ENCODE measurements around the gene ATP1B2.

Gene ATP1B2

DNA sequence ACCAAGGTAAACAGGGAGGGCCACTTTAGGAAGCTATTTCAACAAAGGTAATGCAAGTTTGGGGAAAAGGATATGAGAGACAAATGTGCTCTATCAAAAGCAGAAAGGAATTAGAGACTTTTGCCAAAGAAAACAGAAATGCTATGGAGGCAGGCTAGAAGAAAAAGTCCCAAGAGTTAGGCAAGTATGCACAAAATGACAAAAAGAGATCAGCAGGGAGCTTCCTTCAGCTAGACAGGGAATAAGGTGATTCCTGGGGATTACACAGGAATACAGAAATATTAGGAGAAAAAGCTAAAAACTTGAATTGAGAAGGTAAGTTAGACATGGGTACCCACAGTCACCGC is 38.5 kb upstream of the ATP1B2 start:
- Histone ChIP-seq H3K79me2 (ENCODE audit: insufficient read depth, low read depth) (no peaks in the 10 kb centered on the region), H3K9ac (no peak overlapping the region), H3K27me3 (ENCODE audit: insufficient read depth, low read depth) (no peaks in the 10 kb centered on the region), H3K4me2 (no peak overlapping the region), H3K4me3 (IDR thresholded peaks at IDR 0.05; ENCODE audit: insufficient read depth, low read depth, low read length) (no peak overlapping the region), H3K27ac (no peak overlapping the region), H2AFZ (ENCODE audit: low read depth) (no peak overlapping the region), H3K36me3 (ENCODE audit: insufficient read depth) (no peaks in the 10 kb centered on the region), H3K4me1 (ENCODE audit: low read depth, poor library complexity, severe bottlenecking) (no peaks in the 10 kb centered on the region), H4K20me1 (ENCODE audit: insufficient read depth) (no peaks in the 10 kb centered on the region)
- TF ChIP-seq, protein P1, sequence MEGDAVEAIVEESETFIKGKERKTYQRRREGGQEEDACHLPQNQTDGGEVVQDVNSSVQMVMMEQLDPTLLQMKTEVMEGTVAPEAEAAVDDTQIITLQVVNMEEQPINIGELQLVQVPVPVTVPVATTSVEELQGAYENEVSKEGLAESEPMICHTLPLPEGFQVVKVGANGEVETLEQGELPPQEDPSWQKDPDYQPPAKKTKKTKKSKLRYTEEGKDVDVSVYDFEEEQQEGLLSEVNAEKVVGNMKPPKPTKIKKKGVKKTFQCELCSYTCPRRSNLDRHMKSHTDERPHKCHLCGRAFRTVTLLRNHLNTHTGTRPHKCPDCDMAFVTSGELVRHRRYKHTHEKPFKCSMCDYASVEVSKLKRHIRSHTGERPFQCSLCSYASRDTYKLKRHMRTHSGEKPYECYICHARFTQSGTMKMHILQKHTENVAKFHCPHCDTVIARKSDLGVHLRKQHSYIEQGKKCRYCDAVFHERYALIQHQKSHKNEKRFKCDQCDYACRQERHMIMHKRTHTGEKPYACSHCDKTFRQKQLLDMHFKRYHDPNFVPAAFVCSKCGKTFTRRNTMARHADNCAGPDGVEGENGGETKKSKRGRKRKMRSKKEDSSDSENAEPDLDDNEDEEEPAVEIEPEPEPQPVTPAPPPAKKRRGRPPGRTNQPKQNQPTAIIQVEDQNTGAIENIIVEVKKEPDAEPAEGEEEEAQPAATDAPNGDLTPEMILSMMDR (conservative IDR thresholded peaks at IDR 0.05; ENCODE audit: low read depth, low read length), result no peak

DNA sequence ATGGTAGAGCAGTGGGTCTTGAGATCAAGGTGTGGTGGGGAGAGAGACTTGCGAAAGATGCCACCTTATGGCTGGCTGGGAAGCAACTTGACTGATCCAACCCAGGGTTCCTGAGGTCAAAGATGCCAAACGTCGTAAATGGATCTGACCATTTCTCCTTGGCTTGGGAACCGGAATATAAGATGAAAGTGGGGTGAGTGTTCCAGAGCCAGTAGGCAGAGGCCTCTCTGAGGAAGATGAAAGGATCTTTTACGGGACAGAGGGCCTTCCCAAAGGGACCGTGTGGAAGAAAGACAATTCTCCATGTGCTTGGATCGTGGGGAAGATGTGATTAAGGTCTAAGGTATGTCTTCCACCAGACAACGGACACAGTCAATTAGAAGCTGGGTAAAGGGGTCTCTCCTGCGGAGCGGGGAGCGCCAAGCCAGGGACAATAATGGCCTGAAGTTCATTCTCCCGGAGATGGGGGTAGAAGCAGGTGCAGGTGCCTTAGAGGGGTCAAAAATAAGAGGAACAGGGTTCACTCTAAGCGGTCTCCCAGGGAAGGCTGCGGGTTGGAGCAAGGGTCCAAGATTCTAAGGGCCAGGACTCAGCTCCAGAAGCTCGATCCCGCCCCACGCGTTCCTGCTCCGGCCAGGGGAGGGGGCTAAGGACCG is 36.8 kb upstream of the ATP1B2 start:
- TF ChIP-seq, protein P1 (conservative IDR thresholded peaks at IDR 0.05; ENCODE audit: low read depth, low read length), result no peak
- H4K20me1 ChIP-seq (ENCODE audit: insufficient read depth), result no peaks in the 10 kb centered on the region
- no peak overlapping the region for H3K4me3 ChIP-seq (IDR thresholded peaks at IDR 0.05; ENCODE audit: insufficient read depth, low read depth, low read length)
- no peak overlapping the region for H3K9ac ChIP-seq
- H2AFZ ChIP-seq (ENCODE audit: low read depth), result no peak overlapping the region
- H3K4me1 ChIP-seq (ENCODE audit: low read depth, poor library complexity, severe bottlenecking), result no peaks in the 10 kb centered on the region
- H3K36me3 ChIP-seq (ENCODE audit: insufficient read depth), result no peaks in the 10 kb centered on the region
- H3K27me3 ChIP-seq (ENCODE audit: insufficient read depth, low read depth), result no peaks in the 10 kb centered on the region
- H3K79me2 ChIP-seq (ENCODE audit: insufficient read depth, low read depth), result no peaks in the 10 kb centered on the region
- H3K4me2 ChIP-seq, result peak overlapping the region; percentile 36; the same call in 1 of the 2 replicates
- no peak overlapping the region for H3K27ac ChIP-seq

DNA sequence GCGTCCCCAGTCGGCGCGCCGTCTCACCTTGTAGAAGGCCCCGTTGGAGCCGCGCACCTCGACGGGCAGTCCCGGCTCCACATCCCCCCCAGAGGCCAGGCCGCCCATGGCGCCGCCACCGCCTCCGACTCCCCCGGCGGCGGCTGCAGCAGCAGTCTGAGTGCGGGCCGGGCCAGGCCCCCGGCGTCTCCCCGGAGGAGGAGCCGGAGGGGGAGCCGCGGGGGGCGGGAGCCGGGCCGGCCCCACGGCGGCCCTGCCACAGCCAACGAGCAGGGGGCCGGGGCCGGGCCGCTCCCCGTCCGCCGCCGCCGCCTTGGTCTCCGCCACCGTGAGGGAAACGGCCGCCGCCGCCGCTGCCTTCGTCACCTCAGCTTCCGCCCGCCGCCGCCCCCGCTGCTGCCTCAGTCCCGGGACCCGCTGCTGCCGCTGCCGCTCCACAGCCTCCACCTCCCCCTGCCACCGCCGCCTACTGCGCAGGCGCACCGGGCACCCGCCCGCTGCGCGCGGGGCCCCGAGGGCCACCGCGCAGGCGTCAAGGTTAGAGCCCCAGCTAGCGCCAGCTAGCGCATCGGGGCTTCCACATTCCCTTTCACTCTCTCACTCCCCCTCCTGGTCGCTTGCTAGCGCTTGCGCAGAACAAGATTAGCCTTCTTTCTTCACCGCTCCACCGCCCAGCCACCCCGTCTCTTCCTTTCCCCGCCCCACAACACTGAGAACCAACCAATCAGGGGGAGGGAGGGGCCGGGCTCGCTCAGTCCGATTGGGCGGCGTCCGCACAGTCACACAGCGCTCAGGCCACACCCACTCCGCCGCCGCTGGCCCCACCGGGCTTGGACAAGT is 36.1 kb upstream of the ATP1B2 start, which contains the start of gene FXR2:
FXR2 (minus strand) TSS at position 473 of the 840 bp plus-strand sequence; CDS start at position 108, 365 bp downstream.
- TF ChIP-seq, protein P1 (conservative IDR thresholded peaks at IDR 0.05; ENCODE audit: low read depth, low read length), result no peak; the same call in 1 of the 2 replicates
- peak within 1 kb of the TSS; percentile 36; the same call in 1 of the 2 replicates for H3K4me2 ChIP-seq
- H3K27me3 ChIP-seq (ENCODE audit: insufficient read depth, low read depth), result no peaks in the 10 kb centered on the region
- no peaks in the 10 kb centered on the region for H4K20me1 ChIP-seq (ENCODE audit: insufficient read depth)
- H3K9ac ChIP-seq, result no peak within 1 kb of the TSS
- peak within 1 kb of the TSS; percentile 44; the same call in 1 of the 2 replicates for H2AFZ ChIP-seq (ENCODE audit: low read depth)
- H3K27ac ChIP-seq, result no peak within 1 kb of the TSS
- H3K36me3 ChIP-seq (ENCODE audit: insufficient read depth), result no peaks in the 10 kb centered on the region
- no peak within 1 kb of the TSS for H3K4me3 ChIP-seq (IDR thresholded peaks at IDR 0.05; ENCODE audit: insufficient read depth, low read depth, low read length)
- no peaks in the 10 kb centered on the region for H3K4me1 ChIP-seq (ENCODE audit: low read depth, poor library complexity, severe bottlenecking)
- H3K79me2 ChIP-seq (ENCODE audit: insufficient read depth, low read depth), result no peaks in the 10 kb centered on the region

DNA sequence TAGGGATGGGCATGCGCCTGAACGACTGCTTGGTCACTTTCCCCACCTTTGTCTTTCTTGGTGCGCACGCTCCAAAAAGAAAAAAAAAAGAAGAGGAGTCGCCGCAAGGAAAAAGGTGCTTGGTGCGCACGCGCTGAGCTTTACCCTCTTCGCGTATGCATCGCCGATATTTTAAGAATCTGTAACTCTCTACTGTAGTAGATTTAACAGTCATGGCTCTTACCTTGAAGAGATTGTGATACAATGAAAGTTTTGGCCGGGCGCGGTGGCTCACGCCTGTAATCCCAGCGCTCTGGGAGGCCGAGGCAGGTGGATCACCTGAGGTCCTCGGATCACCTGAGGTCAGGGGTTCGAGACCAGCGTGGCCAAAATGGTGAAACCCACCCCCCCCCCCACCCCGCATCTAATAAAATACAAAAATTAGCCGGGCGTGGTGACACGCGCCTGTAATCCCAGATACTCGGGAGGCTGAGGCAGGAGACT is 35.4 kb upstream of the ATP1B2 start:
- Histone ChIP-seq H3K36me3 (ENCODE audit: insufficient read depth) (no peaks in the 10 kb centered on the region), H3K4me3 (IDR thresholded peaks at IDR 0.05; ENCODE audit: insufficient read depth, low read depth, low read length) (no peak overlapping the region), H3K27ac (no peak overlapping the region), H2AFZ (ENCODE audit: low read depth) (peak overlapping the region; percentile 44; the same call in 1 of the 2 replicates), H3K4me1 (ENCODE audit: low read depth, poor library complexity, severe bottlenecking) (no peaks in the 10 kb centered on the region), H3K4me2 (no peak overlapping the region), H3K27me3 (ENCODE audit: insufficient read depth, low read depth) (no peaks in the 10 kb centered on the region), H3K79me2 (ENCODE audit: insufficient read depth, low read depth) (no peaks in the 10 kb centered on the region), H4K20me1 (ENCODE audit: insufficient read depth) (no peaks in the 10 kb centered on the region), H3K9ac (no peak overlapping the region)
- TF ChIP-seq, protein P1 (conservative IDR thresholded peaks at IDR 0.05; ENCODE audit: low read depth, low read length), result no peak

Data from KMS-11 (cell line).